CD4-positive, alpha-beta T cell (primary cell): Measurements from ENCODE around the gene TOGARAM2. TPM values are rescaled to one million over a fixed set of nuclear protein-coding genes. Genes with fewer than 3 reads are reported as not detected.

Source experiments
- ATAC-seq: fragments of 200-7000 bp; cut with Tn5 transposase; one replicate; pipeline ENCODE4 v1.10.0; 2022; ENCODE audit warnings: mild to moderate bottlenecking; ENCODE audit not compliant: poor library complexity
- CTCF ChIA-PET: fragments of 350-600 bp; sonication (Branson Sonifier 250); formaldehyde crosslinking; loops from one replicate; lab custom pipeline; 2021; ENCODE audit warnings: antibody characterized with exemption, inconsistent platforms; lab: Charles Lee
- POLR2A ChIA-PET: fragments of 350-600 bp; sonication (Branson Sonifier 250); formaldehyde crosslinking; loops from one replicate; lab custom pipeline; 2021; ENCODE audit warnings: antibody characterized with exemption, inconsistent platforms; lab: Charles Lee
- DNase-seq, 14 experiments: peaks; one replicate each; pipeline ENCODE4 v3.0.0-alpha.2; 2013 to 2020; ENCODE audit warnings: mixed read lengths in 2 of 14
- H3K27ac ChIP-seq, 2 donors: one replicate each; pipeline versions ENCODE4 v1.5.1 to v1.7.0; 2013; ENCODE audit warnings: low read length in 2 of 2, low read depth in 1 of 2, mild to moderate bottlenecking in 1 of 2
- H3K27me3 ChIP-seq, 2 experiments: 1 replicate in 1 of 2; 2 replicates in 1 of 2; pipeline versions ENCODE4 v1.6.1 to v1.7.0; 2013; ENCODE audit warnings: low read length in 2 of 2, control low read depth in 1 of 2, mild to moderate bottlenecking in 1 of 2, moderate library complexity in 1 of 2; ENCODE audit not compliant: insufficient read depth in 2 of 2, control insufficient read depth in 1 of 2
- H3K36me3 ChIP-seq: one replicate; pipeline ENCODE4 v1.6.1; 2013; ENCODE audit warnings: low read length, control low read depth; ENCODE audit not compliant: insufficient read depth
- H3K4me1 ChIP-seq: one replicate; pipeline ENCODE4 v1.6.1; 2013; ENCODE audit warnings: low read length, control low read depth; ENCODE audit not compliant: insufficient read depth
- H3K4me3 ChIP-seq: one replicate; pipeline ENCODE4 v1.5.1; 2013; ENCODE audit warnings: mild to moderate bottlenecking, low read length, moderate library complexity
- H3K9me3 ChIP-seq, 2 experiments: 1 replicate in 1 of 2; 2 replicates in 1 of 2; pipeline versions ENCODE4 v1.6.1 to v1.7.0; 2013; ENCODE audit warnings: low read length in 2 of 2, mild to moderate bottlenecking in 2 of 2, control low read depth in 1 of 2, moderate library complexity in 1 of 2; ENCODE audit not compliant: control insufficient read depth in 1 of 2, insufficient read depth in 1 of 2
- H3K27ac Mint-ChIP-seq: one replicate; pipeline ENCODE4 v1.8.0; 2020; ENCODE audit warnings: mixed read lengths
- H3K27me3 Mint-ChIP-seq: one replicate; pipeline ENCODE4 v1.8.0; 2021; ENCODE audit warnings: mixed read lengths
- H3K36me3 Mint-ChIP-seq: one replicate; pipeline ENCODE4 v1.8.0; 2021; ENCODE audit warnings: low read depth, mixed read lengths
- H3K4me1 Mint-ChIP-seq: one replicate; pipeline ENCODE4 v1.8.0; 2021; ENCODE audit warnings: low read depth, mixed read lengths
- H3K4me3 Mint-ChIP-seq: one replicate; pipeline ENCODE4 v1.8.0; 2020; ENCODE audit warnings: mild to moderate bottlenecking, mixed read lengths
- H3K9me3 Mint-ChIP-seq: one replicate; pipeline ENCODE4 v1.8.0; 2020; ENCODE audit warnings: mixed read lengths
- intact Hi-C, 2 experiments: fragments of 100-400 bp; cut with DNase I in 1 of 2; cut with micrococcal nuclease in 1 of 2; formaldehyde crosslinking; loops; one replicate each; pipeline versions ENCODE4 v1.15.1 to v1.9.0; 2023 to 2025; cut with DNase I, micrococcal nuclease
- total RNA-seq, 174 experiments: library from RNA in 2 of 174; stranded (reverse) in 2 of 174; gene quantifications; one replicate each; pipeline ENCODE4 v1.2.3 and lab custom pipeline; 2021 to 2026
- TF ChIP-seq, protein P1 (sequence below): fragments of 200-600 bp; IDR thresholded peaks from one replicate; pipeline ENCODE4 v1.8.0; 2022; ENCODE audit warnings: antibody characterized with exemption, mild to moderate bottlenecking

The TOGARAM2 gene
- total RNA-seq, 2 experiments from 2014 or later, result 2.0 to 2.3 TPM

DNA sequence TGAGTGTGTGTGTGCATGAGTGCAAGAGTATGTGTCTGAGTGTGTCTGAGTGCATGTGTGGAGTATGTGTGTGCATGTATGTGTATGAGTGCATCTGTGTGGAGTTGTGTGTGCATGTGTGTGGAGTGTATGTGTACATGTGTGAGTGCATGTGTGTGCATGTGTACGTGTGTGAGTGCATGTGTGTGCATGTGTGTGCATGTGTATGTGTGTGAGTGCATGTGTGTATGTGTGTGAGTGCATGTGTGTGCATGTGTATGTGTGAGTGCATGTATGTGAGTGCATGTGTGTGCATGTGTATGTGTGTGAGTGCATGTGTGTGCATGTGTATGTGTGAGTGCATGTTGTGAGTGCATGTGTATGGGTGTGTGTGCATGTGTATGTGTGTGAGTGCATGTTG is 23.7 kb downstream of the TOGARAM2 start:
- no peaks in the 10 kb centered on the region for H3K9me3 Mint-ChIP-seq
- Histone ChIP-seq H3K4me3 (no peak overlapping the region), H3K27me3 (no peaks in the 10 kb centered on the region), H3K36me3 (no peaks in the 10 kb centered on the region), H3K9me3 (no peaks in the 10 kb centered on the region), H3K4me1 (peaks cover 53% of the 10 kb centered on the region), H3K27ac (no peak overlapping the region)
- ATAC-seq (no peak), DNase-seq (no peak)
- no peaks in the 10 kb centered on the region for H3K36me3 Mint-ChIP-seq
- CTCF ChIA-PET, result no interaction called here
- H3K4me3 Mint-ChIP-seq, result no peak overlapping the region
- H3K27me3 Mint-ChIP-seq, result no peaks in the 10 kb centered on the region
- TF ChIP-seq, protein P1, sequence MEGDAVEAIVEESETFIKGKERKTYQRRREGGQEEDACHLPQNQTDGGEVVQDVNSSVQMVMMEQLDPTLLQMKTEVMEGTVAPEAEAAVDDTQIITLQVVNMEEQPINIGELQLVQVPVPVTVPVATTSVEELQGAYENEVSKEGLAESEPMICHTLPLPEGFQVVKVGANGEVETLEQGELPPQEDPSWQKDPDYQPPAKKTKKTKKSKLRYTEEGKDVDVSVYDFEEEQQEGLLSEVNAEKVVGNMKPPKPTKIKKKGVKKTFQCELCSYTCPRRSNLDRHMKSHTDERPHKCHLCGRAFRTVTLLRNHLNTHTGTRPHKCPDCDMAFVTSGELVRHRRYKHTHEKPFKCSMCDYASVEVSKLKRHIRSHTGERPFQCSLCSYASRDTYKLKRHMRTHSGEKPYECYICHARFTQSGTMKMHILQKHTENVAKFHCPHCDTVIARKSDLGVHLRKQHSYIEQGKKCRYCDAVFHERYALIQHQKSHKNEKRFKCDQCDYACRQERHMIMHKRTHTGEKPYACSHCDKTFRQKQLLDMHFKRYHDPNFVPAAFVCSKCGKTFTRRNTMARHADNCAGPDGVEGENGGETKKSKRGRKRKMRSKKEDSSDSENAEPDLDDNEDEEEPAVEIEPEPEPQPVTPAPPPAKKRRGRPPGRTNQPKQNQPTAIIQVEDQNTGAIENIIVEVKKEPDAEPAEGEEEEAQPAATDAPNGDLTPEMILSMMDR, result no peak
- POLR2A ChIA-PET, result no interaction called here
- no peak overlapping the region for H3K27ac Mint-ChIP-seq
- intact Hi-C loops, result no loop called here
- peaks cover 40% of the 10 kb centered on the region for H3K4me1 Mint-ChIP-seq

DNA sequence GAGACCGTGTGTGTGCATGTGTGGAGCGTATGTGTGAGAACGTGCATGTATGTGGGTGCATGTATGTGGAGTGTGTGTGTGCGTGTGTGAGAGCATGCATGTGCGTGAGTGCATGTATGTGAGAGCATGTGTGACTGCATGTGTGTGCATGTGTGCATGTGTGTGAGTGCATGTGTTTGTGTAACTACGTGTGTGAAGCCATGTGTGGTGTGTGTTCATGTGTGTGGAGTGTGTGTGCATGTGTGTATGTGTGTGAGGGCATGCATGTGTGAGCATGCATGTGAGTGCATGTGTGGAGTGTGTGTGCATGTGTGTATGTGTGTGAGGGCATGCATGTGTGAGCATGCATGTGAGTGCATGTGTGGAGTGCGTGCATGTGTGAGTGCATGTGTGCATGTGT is 24.2 kb downstream of the TOGARAM2 start:
- peaks cover 40% of the 10 kb centered on the region for H3K4me1 Mint-ChIP-seq
- H3K9me3 Mint-ChIP-seq, result no peaks in the 10 kb centered on the region
- no peak for ATAC-seq
- no peak for DNase-seq
- H3K4me1 ChIP-seq, result peaks cover 53% of the 10 kb centered on the region
- no peaks in the 10 kb centered on the region for H3K9me3 ChIP-seq
- CTCF ChIA-PET, result no interaction called here
- H3K4me3 ChIP-seq, result no peak overlapping the region
- H3K36me3 ChIP-seq, result no peaks in the 10 kb centered on the region
- POLR2A ChIA-PET, result no interaction called here
- no peaks in the 10 kb centered on the region for H3K27me3 ChIP-seq
- H3K27ac Mint-ChIP-seq, result no peak overlapping the region
- no peaks in the 10 kb centered on the region for H3K27me3 Mint-ChIP-seq
- no peak overlapping the region for H3K4me3 Mint-ChIP-seq
- no peak overlapping the region for H3K27ac ChIP-seq
- TF ChIP-seq, protein P1, result no peak
- intact Hi-C loops, result no loop called here
- no peaks in the 10 kb centered on the region for H3K36me3 Mint-ChIP-seq

DNA sequence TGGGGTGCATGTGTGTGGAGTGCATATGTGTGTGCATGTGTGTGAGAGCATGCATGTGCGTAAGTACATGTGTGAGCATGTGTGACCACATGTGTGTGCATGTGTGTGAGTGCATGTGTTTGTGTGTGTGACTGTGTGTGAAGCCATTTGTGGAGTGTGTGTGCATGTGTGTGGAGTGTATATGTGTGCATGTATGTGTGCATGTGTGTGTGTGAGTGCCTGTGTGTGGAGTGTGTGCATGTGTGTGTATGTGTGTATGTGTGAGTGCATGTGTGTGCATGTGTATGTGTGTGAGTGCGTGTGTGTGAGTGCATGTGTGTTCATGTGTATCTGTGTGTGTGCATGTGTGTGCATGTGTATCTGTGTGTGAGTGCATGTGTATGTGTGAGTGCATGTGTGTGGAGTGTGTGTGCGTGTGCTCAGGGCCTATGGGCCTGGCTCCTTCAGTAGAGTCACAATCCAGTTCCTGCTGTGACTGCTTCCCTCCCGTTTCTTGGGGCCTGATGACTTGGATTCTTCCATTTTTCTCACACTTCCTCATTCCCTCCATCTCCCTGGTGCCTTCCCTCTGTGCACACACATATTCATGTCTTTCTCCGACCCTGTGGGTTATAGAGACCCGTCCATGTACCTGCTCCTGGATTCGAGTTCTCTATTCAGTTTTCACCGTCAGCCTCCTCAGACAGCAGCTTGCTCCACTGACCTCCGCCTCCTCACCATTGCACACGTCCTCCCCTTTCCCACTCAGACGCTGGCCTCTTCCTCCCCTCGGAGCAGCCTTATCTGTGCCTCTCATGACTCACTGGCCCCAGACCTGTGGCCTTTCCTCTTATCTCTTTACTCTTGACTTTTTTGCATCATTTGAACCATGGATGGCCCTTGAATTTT is 25.2 kb downstream of the TOGARAM2 start:
- H3K27me3 ChIP-seq, result no peaks in the 10 kb centered on the region
- no peak overlapping the region for H3K27ac ChIP-seq
- H3K4me3 Mint-ChIP-seq, result no peak overlapping the region
- no peaks in the 10 kb centered on the region for H3K36me3 ChIP-seq
- H3K4me1 ChIP-seq, result peaks cover 53% of the 10 kb centered on the region
- no peak for DNase-seq
- POLR2A ChIA-PET, result no interaction called here
- intact Hi-C loops, result no loop called here
- ATAC-seq, result no peak
- peaks cover 40% of the 10 kb centered on the region for H3K4me1 Mint-ChIP-seq
- no peaks in the 10 kb centered on the region for H3K9me3 ChIP-seq
- CTCF ChIA-PET, result no interaction called here
- TF ChIP-seq, protein P1, result no peak
- H3K27me3 Mint-ChIP-seq, result no peaks in the 10 kb centered on the region
- no peak overlapping the region for H3K4me3 ChIP-seq
- no peaks in the 10 kb centered on the region for H3K9me3 Mint-ChIP-seq
- no peaks in the 10 kb centered on the region for H3K36me3 Mint-ChIP-seq
- no peak overlapping the region for H3K27ac Mint-ChIP-seq
